Stimulated activated CD8-positive, alpha-beta memory T cell treated with anti-CD3 and anti-CD28 coated beads, Interleukin-15, amount 100 ng/mL, for 1 hour (primary cell): ENCODE data around the gene LRRC2.
"Not testable (repeated sequence)": the region's sequence is repeated elsewhere in the genome, so short reads cannot be mapped to it uniquely, and the experiment has no call there.

Experiments
- DNase-seq: peaks from one replicate; pipeline ENCODE4 v3.0.0-alpha.2; 2020; ENCODE audit warnings: low read depth

Gene LRRC2, protein sequence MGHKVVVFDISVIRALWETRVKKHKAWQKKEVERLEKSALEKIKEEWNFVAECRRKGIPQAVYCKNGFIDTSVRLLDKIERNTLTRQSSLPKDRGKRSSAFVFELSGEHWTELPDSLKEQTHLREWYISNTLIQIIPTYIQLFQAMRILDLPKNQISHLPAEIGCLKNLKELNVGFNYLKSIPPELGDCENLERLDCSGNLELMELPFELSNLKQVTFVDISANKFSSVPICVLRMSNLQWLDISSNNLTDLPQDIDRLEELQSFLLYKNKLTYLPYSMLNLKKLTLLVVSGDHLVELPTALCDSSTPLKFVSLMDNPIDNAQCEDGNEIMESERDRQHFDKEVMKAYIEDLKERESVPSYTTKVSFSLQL

DNA sequence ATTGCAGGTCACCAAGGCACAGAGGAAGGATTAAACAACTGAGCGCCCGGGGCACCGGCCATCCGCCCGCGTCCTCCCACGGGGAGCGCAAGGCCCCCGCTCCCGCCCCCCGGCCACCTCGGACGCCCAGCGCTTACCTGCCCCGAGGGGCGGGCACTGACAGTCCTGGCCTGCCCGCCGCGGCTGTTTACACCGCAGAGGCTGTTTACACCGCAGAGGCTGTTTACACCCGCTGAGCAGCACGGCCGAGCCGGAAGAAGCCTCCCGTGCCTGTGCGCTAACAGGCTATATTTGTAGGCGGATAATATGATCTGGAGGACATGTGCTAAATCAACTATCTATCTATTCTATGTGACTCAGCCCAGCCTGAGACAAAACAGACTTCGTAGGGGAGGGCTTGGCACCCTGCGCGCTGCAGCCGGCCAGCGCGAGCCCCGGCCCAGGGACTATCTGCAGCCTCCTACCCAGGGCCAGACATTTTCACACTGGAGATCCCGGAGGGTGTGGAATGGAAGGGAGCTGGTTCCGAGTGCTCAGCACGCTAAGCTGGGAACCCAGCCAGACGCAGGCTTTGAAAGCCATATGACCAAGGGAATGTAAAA lies at the start of gene LRRC2:
Gene LRRC2 (minus strand): TSS at position 263 of the 602 bp plus-strand sequence. CDS start 14,711 bp downstream, outside the sequence.
- no peak for DNase-seq

DNA sequence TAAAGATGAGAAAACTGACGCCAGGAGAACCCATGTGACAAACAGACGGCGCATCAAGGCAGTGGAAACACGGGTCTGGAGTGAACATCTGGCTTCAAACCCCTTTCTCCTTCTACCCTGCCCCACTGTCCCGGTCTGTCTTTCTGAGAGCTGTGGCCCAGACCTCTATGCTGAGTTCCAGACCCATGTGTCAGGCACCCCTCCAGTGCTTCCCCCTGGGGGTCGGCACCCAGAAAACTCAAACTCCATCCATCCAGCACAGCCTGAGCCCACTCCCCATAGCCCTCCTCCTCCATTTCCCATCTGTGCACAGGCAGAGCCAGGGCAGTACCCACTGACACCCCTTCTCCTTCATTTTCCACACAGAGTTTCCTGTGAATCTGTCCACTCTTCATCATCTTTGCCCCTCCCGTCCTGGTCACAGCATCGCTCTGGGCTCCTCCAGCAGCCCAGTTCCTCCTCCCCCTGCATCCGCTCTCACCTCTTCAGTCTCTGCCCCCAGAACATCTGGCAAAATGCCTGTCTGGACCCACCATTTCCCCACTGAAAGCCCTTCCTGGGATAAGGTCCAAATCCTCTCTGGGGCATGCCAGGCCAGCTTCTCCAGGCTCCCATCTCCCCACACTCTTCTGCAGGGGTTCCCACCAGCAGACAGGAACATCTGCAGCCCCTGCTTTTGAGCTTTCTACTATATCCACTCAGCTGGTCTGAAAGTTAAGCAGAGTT lies 49.1 kb upstream of the LRRC2 start:
- DNase-seq: no peak

DNA sequence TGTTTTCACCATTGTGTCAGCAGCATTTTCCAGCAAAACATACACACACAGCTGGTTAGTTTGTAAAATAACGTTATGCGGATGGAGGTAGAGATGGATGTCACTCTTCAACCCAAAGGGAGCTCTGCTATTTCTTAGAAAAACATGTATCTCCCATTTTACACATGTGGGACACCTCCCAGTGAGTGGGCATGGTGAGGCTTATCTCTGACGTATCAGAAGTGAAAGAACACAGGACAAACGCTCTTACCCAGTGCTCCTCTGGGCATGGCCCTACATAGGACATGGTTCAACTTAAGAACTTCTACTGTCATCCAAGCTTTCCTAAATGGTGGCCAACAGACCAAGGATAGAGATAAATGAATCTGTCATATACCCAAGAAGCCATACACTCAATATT lies 48.3 kb upstream of the LRRC2 start:
- DNase-seq: no peak

DNA sequence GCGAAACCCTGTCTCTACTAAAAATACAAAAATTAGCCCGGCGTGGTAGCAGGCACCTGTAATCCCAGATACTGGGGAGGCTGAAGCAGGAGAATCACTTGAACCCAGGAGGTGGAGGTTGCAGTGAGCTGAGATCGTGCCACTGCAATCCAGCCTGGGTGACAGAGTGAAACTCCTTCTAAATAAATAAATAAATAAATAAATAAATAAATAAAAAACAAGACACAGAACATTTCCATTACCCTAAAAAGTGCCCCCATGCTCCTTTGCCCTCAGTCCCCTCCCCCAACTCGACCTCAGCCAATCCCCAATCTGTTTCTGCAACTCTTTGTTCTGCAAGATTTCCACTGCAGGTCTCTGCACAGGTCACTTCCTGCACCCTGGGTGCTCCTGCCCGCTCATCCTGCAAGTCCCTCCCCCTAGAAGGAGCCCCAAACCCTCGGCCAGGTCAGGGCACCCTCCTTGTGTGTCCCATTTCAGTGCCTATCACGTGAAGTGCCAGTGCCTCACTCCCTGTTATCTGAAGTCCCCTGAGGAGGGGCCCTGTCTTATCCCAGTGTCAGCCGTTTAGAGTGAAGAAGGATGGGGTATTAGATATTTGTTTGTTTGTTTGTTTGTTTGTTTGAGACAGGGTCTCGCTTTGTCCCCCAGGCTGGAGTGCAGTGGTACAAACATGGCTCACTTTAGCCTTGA lies 47.4 kb upstream of the LRRC2 start:
- DNase-seq: no peak

DNA sequence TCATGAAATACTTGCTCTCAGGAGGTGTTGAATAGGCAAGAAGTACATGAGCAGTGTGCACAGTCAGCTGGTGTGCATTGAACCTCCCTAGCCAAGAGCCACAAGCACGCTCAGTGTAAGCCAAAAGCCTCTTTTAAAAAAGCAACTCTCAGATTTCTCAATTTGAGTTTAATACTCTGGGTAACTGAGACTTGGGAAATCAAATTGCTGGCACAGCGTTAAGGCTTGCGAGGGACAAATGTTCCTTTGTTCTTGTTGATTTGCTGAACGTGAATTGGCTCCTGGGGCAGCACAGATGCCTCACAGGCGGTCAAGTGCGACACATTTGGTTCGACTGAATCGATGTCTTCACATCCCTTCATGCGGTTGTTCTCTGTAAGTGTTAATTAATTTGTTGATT lies 46.2 kb upstream of the LRRC2 start, which contains the start of gene FAM240A:
Gene FAM240A (plus strand): TSS at position 202 of the 400 bp plus-strand sequence. CDS start 159 bp downstream, at position 361.
- DNase-seq: no peak

DNA sequence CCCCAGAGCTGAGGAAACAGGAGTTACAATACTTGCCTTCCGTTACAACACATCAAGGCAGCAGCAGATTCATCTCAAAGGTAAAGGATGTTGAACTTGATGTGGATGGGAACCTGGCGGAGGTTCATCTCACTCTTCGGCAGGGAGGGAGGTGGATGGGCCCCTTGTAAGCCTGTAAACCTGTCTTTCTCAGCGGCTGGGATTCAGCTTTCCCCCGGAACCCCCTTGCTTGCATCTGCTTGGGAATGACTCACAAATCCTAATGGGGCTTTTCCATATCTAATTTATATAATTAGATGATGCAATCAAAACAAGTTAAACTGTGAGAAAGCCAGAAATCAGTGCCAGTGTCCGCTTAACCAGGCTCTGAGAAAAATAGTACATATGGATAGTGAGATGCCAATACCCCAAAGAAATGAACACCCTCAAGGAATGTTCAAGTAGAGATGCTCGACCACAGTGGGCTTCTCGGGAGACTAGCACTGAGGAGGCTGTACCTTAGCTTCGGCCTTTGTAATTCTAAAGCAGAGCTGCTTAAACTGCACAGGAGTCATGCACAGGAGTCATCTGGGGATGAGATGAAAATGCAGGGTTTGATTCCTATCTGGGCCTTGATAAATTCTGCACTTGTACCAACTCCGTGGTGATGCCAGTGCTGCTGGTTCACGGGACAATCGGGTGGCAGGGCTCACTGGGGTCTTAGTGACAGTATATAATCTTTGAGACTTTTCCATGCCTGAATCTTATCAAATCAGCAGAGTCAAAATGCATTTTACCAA lies 44.0 kb upstream of the LRRC2 start:
- DNase-seq: no peak

DNA sequence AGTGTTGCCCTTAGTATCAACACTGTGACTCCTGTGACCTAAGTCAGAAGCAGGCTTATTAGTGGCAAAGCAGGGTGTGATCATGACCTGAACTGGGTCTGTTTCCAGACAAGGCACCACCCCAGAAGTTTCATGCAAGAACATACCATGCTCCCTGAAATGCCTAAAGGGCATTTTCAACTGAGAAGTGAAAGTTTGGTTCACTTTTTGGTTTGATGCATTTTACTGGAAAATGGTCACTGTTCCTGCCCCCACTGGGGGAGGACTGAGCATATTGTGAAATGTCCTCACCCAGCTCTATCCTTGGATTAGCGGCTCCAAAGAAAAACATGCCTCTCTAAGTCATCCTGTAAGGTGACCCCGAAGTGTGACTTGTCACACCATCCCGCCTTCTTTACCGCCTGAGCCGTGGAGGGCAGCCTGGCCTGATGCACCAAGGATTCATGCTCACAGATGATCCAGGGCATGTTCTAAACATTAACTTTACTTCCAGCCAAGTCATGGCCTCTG lies 43.2 kb upstream of the LRRC2 start:
- no peak for DNase-seq

DNA sequence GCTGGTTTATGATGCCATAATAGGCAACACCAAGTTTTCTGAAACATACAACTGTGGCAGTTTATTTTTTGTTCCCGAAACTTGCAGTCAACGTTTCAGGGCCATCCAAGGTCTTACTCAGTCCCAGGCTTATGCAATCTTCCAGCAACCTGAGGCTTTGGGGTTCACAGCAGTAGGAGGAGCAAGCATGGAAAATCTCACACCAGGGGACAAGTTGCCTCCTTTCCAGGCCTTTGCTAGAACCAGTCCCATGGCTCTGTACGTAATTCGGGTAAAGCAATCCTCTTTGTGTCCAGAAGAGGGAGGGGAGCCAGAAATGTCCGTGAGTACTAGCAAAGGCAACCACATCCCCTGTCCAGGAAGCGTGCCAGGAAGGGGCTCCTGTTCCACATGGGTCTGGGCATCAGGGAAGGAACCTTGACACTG lies 41.5 kb upstream of the LRRC2 start:
- DNase-seq: no peak

DNA sequence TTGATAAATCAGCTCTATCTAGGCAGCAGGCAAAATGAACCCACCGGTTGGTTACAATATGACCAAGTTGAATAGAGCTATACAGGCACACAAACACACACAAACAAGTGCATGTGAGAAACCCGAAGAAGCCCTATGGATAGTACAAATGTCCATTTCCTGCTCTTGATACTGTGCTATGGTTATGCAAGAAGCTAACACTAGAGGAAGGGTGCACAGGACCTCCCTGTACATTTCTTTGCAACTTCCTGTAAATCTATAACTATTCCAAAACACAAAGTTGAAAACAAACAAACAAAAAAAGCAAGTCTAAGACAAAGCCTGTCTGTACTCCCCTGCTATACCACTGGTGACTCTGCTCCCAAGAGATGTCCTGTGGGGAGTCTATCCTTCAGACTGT lies 38.0 kb upstream of the LRRC2 start:
- no peak for DNase-seq

DNA sequence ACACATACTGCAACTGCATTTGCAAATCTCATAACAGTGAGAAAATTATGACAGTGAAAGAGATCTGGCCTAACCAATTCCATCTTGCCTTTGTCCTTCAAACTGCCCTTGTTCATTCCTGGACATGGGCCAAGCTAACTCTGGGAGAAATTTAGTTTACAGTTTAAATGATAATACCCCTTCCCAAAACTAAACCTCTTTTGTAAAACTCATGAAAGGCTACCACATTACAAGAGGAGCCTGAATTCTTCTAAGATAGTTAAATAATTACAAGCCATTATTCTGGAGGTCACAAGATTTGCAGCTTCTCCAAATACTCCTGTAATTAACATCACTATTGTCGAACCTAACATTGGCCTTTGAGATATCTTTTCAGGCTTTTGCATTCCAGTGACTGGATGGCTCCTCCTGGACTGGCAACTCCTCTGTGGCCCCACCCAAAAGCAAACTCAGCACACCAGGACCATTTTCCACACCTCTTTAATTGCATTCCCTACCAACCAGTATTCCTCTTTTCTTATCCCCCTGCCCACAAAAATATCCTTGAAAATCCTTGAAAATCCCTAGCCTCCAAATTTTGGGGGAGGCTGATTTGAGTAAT lies 37.4 kb upstream of the LRRC2 start:
- DNase-seq: no peak

DNA sequence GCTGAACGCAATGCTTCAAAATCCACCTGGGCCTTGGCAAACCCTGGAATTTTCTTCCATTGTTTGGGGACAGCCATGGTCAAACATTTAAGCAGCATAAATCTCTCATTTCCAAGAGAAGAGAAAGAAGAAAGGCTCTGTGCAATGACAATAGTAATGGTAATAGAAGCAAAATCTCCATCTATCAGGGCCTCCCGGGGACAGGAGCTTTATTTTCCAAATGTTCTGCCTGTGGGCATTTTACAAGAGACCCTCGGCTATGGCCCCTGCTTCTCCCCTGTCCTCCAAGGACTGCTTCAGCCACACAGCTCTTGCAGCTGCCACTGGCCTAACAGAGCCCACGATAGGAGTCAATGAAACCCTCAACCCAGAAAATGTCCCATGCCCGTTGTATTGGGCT lies 33.5 kb upstream of the LRRC2 start:
- no peak for DNase-seq

DNA sequence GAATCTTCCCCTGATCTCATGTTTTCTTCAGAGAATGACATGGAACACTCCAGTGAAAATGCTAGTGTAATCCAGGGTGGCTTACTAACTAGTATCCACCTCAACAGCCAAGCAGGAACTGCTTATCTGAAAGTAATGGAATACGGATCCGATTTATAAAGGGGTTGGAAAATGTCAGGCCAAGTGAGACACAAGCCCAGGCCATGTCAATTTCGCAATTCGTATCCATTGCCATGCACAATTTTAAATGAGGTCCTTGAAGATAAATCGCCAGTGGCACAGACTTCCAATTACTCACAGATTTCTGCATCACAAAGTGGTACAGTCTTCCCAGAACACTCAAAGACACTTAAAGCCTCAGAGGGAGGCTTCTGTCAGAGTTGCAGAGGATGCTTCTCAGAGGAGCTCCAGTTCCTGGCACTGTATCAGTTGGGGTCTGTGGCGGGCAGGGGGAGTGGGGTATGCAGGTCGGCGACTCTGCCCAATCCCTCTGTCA lies 29.8 kb upstream of the LRRC2 start:
- DNase-seq: no peak

DNA sequence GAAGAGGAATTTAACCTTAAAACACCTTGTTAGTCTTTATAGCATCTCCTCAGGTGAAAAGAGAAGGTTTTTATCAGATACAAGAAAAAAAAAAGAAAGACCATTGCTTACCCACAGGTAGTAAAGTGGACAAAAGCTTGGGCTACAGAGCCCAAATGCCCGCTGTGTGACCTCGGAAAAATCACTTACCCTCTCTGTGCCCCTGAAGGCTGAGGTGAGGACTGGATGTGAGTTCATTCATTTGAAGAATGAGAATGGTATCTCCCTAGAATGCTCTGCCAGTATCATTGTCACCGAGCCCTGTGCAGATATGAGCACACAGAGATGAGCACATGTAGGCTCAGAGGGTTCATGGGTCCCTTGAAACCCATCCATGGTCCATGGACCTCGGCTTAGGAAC lies 28.6 kb upstream of the LRRC2 start:
- DNase-seq: no peak

DNA sequence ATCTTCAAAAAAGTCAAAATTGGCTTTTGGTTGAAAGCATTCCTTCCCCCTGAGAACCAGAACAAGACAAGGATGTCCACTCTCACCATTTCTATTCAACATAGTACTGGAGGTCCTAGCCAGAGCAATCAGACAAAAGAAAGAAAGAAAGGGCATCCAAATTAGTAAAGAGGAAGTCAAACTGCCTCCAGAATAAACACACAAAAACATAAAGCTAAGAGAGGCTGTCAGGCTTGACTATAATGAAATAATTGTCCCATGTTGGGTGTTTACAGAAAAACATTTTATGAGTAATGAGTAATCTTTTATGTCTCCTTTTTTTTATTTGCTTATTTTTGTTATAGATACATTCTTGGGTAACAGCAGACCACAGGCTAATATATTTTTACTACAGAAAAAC lies 27.9 kb upstream of the LRRC2 start:
- DNase-seq: no peak

DNA sequence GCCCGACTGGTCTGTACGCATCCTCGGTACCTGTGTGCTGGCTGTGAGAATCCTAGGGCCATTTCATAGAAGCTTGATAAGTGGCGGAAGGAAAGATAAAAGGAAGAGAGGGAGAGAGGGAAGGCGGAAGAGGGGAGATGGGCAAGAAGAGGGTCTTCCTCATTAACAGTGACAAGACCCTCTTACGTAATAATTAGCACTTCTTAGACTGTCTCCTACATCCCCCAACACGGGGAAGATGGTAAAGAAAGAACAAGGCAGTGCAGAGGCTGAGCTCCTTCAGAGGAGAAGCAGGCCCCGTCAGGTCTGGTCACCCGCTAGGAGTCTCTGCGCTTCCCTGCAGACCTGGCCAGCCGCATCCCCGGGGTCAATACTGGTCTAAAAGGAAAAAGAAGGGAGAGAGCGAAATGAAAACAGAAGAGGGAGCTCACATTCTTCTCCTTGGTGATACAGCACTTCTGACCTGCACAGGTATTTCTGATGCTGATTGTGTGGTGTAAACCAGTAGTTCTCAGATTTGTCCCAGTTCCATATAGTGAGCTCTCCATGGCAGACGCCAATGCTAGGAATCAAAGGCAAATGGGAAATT lies 27.3 kb upstream of the LRRC2 start:
- DNase-seq: no peak

DNA sequence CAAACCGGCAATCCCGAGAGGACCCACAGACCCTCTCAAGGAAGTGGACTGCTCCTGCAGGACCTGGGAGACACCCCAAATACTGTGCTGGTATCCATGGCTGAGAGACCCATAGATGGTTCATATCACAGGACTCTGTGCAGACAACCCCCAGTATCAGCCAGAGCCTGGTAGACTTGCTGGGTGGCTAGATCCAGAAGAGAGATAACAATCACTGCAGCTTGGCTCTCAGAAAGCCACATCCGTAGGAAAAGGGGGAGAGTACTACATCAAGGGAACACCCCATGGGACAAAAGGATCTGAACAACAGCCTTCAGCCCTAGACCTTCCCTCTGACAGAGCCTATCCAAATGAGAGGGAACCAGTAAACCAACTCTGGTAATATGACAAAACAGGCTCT lies 21.2 kb upstream of the LRRC2 start:
- DNase-seq: not testable (repeated sequence)

DNA sequence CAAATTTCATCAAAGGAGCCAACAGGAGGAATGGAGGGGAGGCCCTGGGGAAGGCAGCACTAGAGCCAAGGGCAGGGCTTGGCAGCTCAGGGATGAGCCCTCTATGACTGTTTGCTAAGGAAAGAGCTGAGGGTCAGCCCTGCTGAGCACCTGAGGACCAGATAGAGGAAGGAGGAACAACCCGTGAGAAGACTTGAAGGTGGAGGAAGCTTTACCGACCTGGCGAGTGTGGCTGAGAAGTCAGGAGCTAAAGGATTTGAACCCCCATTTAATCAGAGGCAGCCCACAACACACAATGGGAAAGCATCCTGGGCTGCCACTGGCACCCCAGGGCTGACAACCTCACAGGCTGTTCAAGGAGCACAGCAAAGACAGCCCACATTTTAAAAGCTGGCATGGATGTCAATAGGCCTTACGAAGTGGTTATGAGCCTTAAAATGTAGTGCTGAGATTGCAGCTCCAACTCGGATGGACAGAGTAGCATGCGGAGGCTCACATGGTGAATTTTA lies 20.7 kb upstream of the LRRC2 start:
- no peak for DNase-seq

DNA sequence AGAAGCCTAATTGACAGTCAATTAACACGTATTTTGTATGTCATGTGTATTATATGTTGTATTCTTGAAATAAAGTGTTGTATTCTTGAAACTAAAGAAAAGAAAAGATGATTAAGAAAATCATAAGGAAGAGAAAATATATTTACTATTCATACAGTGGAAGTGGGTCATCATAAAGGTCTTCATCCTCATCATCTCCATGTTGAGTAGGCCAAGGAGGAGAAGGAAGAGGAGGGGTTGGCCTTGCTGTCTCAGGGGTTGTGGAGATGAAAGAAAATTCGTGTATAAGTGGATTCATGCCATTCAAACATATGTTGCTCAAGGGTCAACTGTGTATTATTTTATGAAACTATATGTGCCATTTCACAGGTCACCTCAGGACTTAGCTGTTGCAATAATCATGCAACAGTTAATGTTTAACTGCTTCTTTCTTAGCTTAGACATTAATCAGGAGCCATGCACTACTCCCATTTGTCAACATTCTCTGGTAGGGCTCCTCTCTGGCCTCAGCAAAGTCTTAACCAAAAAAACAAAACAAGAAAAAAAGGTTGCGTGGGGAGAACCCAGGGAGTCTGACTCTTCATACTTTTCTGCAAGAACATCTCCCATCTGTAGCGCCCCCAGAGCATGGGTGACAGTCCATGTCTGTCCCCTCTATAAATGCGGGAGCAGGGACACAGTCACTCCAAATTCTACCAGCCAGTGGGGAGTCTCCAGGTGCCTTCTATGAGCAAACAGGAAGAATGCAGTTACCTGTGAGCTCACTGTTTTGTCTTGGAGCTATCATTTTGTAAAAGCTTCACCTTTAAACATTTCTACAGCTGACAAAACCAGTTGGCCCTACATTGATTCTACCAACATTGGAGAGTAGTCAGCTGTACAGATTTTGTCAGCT lies 19.9 kb upstream of the LRRC2 start:
- no peak for DNase-seq
